HFFc6 (cell line): ENCODE data around the gene BLOC1S1. TPM values are rescaled to one million over a fixed set of nuclear protein-coding genes. Genes with fewer than 3 reads are reported as not detected.

Experiments
- DNase-seq: peaks from one replicate; pipeline ENCODE4 v3.0.0-alpha.2; 2018
- H3K27ac Mint-ChIP-seq: 2 replicates; pipeline ENCODE4 v1.8.0; 2020; ENCODE audit warnings: mild to moderate bottlenecking, mixed read lengths
- H3K27me3 Mint-ChIP-seq: 2 replicates; pipeline ENCODE4 v1.8.0; 2021; ENCODE audit warnings: mild to moderate bottlenecking, moderate library complexity, mixed read lengths; ENCODE audit not compliant: insufficient read depth
- H3K36me3 Mint-ChIP-seq: 2 replicates; pipeline ENCODE4 v1.8.0; 2021; ENCODE audit warnings: low read depth, mixed read lengths
- H3K4me1 Mint-ChIP-seq: 2 replicates; pipeline ENCODE4 v1.8.0; 2020; ENCODE audit warnings: low read depth, mixed read lengths
- H3K4me3 Mint-ChIP-seq: 2 replicates; pipeline ENCODE4 v1.8.0; 2020; ENCODE audit warnings: mild to moderate bottlenecking, moderate library complexity, mixed read lengths
- H3K9me3 Mint-ChIP-seq: 2 replicates; pipeline ENCODE4 v1.8.0; 2020; ENCODE audit warnings: mild to moderate bottlenecking, mixed read lengths
- CTCF ChIP-seq: fragments of 200-600 bp; sonication (generic); IDR thresholded peaks from 2 replicates; pipeline ENCODE4 v1.5.0; 2021; ENCODE audit warnings: antibody characterized with exemption, mild to moderate bottlenecking
- total RNA-seq, 6 experiments: library from RNA; stranded (reverse); fragmentation: NEBNext Ultra II Directional; extraction: Animal tissue kit (Norgen Biotek cat#: 25700); gene quantifications; 2 replicates in 1 of 6; 3 replicates in 5 of 6; pipeline ENCODE4 v1.2.3, GENCODE V29; 2021

Gene BLOC1S1
- total RNA-seq, 6 experiments from 2014 or later: 87.4 to 113 (median 104) TPM

GRCh38 chr12:55719371-55719770 is 3.5 kb downstream of the BLOC1S1 start:
- DNase-seq: no peak
- H3K4me1 Mint-ChIP-seq: peaks cover 80% of the 10 kb centered on the region
- no peak for TF ChIP-seq CTCF
- H3K27me3 Mint-ChIP-seq: peaks cover 21% of the 10 kb centered on the region
- H3K9me3 Mint-ChIP-seq: no peaks in the 10 kb centered on the region
- peak overlapping the region; percentile 90 for H3K27ac Mint-ChIP-seq
- H3K36me3 Mint-ChIP-seq: peaks cover 11% of the 10 kb centered on the region
- H3K4me3 Mint-ChIP-seq: peak overlapping the region; percentile 60

- no peak for TF ChIP-seq CTCF
- H3K36me3 Mint-ChIP-seq: peaks cover 18% of the 10 kb centered on the region
- peak; percentile 72 for DNase-seq
- H3K4me1 Mint-ChIP-seq: peaks cover 87% of the 10 kb centered on the region
- peak within 1 kb of the TSS; percentile 90 for H3K27ac Mint-ChIP-seq
- peaks cover 21% of the 10 kb centered on the region for H3K27me3 Mint-ChIP-seq
- H3K9me3 Mint-ChIP-seq: no peaks in the 10 kb centered on the region
- H3K4me3 Mint-ChIP-seq: peak within 1 kb of the TSS; percentile 60
Measured at GRCh38 chr12:55720071-55720564, 4.3 kb downstream of the BLOC1S1 start, which contains the start of gene RDH5. Gene RDH5 (plus strand): TSS chr12:55720393. CDS start chr12:55721185, 792 bp downstream.

- peaks cover 18% of the 10 kb centered on the region for H3K27me3 Mint-ChIP-seq
- peak; percentile 98 for DNase-seq
Measured at GRCh38 chr12:55720894-55721444, 5.1 kb downstream of the BLOC1S1 start.

GRCh38 chr12:55721601-55722213 is 5.9 kb downstream of the BLOC1S1 start:
- Mint-ChIP-seq H3K36me3 (peaks cover 32% of the 10 kb centered on the region), H3K27ac (peak overlapping the region; percentile 90), H3K27me3 (peaks cover 13% of the 10 kb centered on the region), H3K4me3 (peak overlapping the region; percentile 60; the same call in 1 of the 2 replicates), H3K9me3 (no peaks in the 10 kb centered on the region), H3K4me1 (peaks cover 91% of the 10 kb centered on the region)
- no peak for TF ChIP-seq CTCF
- DNase-seq: no peak

More at GRCh38 chr12:55720894-55721444, 5.1 kb downstream of the BLOC1S1 start:
- Mint-ChIP-seq H3K4me3 (peak overlapping the region; percentile 60), H3K27ac (peak overlapping the region; percentile 90), H3K4me1 (peaks cover 88% of the 10 kb centered on the region), H3K36me3 (peaks cover 27% of the 10 kb centered on the region), H3K9me3 (no peaks in the 10 kb centered on the region)
- TF ChIP-seq CTCF: peak; percentile 80

- Mint-ChIP-seq H3K4me3 (no peak overlapping the region), H3K27ac (peak overlapping the region; percentile 67; the same call in 1 of the 2 replicates), H3K36me3 (peaks cover 43% of the 10 kb centered on the region), H3K27me3 (peaks cover 15% of the 10 kb centered on the region), H3K9me3 (no peaks in the 10 kb centered on the region), H3K4me1 (peaks cover 88% of the 10 kb centered on the region)
- DNase-seq: no peak
- TF ChIP-seq CTCF: no peak
Measured at GRCh38 chr12:55722948-55723347, 7.1 kb downstream of the BLOC1S1 start.
